NB4 (cell line): ENCODE data around the gene RBM20.

Source experiments
- MYC ChIP-seq: IDR thresholded peaks from 2 replicates; pipeline ENCODE4 v1.6.1; 2011; ENCODE audit warnings: low read depth, low read length
- POLR2A ChIP-seq: IDR thresholded peaks from 2 replicates; pipeline ENCODE4 v1.6.1; 2011; ENCODE audit warnings: mild to moderate bottlenecking; ENCODE audit not compliant: insufficient read length; ENCODE audit errors: extremely low read depth
- TF ChIP-seq, protein P1 (sequence below): IDR thresholded peaks from 2 replicates; pipeline ENCODE4 v1.6.1; 2011; ENCODE audit warnings: low read depth, low read length
- TF ChIP-seq, protein P2 (sequence below): IDR thresholded peaks from one replicate; pipeline ENCODE4 v1.5.1; 2012; ENCODE audit warnings: low read depth, low read length

DNA sequence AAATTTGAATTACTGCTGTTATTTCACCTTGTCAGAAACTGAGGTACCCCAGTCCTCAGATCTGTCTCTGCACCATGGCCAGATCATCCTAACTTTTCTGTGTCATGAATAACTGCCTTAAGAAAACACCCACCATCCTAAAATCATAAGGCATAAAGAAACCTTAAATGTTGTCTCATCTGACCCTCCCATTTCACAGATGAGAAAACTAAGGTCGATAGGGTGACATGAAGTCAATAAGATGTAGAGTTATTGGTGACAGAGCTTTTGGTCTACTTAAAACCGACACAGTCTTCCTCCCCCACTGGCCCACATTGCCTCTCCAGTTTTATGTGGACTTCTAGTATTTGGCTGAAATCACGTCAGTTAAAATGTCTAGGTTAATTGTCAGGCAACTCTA is 126.1 kb downstream of the RBM20 start:
- TF ChIP-seq, protein P1, sequence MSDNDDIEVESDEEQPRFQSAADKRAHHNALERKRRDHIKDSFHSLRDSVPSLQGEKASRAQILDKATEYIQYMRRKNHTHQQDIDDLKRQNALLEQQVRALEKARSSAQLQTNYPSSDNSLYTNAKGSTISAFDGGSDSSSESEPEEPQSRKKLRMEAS = no peak
- TF ChIP-seq, protein P2, sequence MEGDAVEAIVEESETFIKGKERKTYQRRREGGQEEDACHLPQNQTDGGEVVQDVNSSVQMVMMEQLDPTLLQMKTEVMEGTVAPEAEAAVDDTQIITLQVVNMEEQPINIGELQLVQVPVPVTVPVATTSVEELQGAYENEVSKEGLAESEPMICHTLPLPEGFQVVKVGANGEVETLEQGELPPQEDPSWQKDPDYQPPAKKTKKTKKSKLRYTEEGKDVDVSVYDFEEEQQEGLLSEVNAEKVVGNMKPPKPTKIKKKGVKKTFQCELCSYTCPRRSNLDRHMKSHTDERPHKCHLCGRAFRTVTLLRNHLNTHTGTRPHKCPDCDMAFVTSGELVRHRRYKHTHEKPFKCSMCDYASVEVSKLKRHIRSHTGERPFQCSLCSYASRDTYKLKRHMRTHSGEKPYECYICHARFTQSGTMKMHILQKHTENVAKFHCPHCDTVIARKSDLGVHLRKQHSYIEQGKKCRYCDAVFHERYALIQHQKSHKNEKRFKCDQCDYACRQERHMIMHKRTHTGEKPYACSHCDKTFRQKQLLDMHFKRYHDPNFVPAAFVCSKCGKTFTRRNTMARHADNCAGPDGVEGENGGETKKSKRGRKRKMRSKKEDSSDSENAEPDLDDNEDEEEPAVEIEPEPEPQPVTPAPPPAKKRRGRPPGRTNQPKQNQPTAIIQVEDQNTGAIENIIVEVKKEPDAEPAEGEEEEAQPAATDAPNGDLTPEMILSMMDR = no peak
- no peak for TF ChIP-seq POLR2A
- no peak for TF ChIP-seq MYC
